ENCODE data around the gene FYN. TPM values are rescaled to one million over a fixed set of nuclear protein-coding genes. Genes with fewer than 3 reads are reported as not detected.

The FYN gene
- total and polyA plus RNA-seq, 9 of the 15 experiments (the other 6 are each of a cell fraction or from before 2014, with no cell fraction given) = 2.9 to 22.1 (median 11.4) TPM

- Histone ChIP-seq H3K9me3 (replicated peaks; ENCODE audit: control insufficient read depth, insufficient read depth, low read depth, low read length) (no peaks in the 10 kb centered on the region), H4K20me1 (replicated peaks; ENCODE audit: control insufficient read depth, insufficient read depth, low read length) (no peaks in the 10 kb centered on the region), H3K27me3 (ENCODE audit: control insufficient read depth in 2 of 2, insufficient read depth in 2 of 2, low read length in 2 of 2) (peaks cover 0 to 6% of the 10 kb centered on the region in 2 experiments; a peak in 3 of 5 replicates), H3K9ac (ENCODE audit: insufficient read depth in 1 of 2, low read depth in 2 of 2, low read length in 2 of 2) (no peak overlapping the region), H3K4me1 (replicated peaks in 1 of 2; ENCODE audit: control insufficient read depth in 2 of 2, insufficient read depth in 2 of 2, low read length in 2 of 2) (no peaks in the 10 kb centered on the region), H3K27ac (ENCODE audit: extremely low read depth, low read depth, low read length) (no peak overlapping the region), H2AFZ (ENCODE audit: low read depth, low read length) (no peak overlapping the region), H3K9me1 (ENCODE audit: control insufficient read depth, insufficient read depth, low read length) (no peaks in the 10 kb centered on the region), H3K36me3 (ENCODE audit: control insufficient read depth, insufficient read depth, low read length) (no peaks in the 10 kb centered on the region), H3K4me2 (ENCODE audit: insufficient read depth, low read length) (no peak overlapping the region), H3K79me2 (ENCODE audit: control insufficient read depth, insufficient read depth, low read length) (no peaks in the 10 kb centered on the region), H3K4me3 (no peak overlapping the region)
- in situ Hi-C loops (cut with MboI) (loop anchor here (10.0 to 25.0 kb wide), 2 partner anchors 444 to 611 kb away; no protein-coding TSS in a partner anchor), intact Hi-C loops (cut with micrococcal nuclease) (no loop called here)
- no peak for FAIRE-seq
- BruUV-seq (replicated peaks) = no TSS peak
- WGBS (ENCODE audit: insufficient coverage, low coverage, missing lambda C conversion rate) = 14% methylated on average over 3 of the region's 3 CpGs
- no peak for DNase-seq (ENCODE audit: extremely low read depth in 1 of 4, low spot score in 3 of 4)
- TF ChIP-seq NR4A1 (CRISPR knock-in tag; IDR thresholded peaks at IDR 0.05) (no peak), NR4A1 (tag; IDR thresholded peaks at IDR 0.05) (no peak), C11orf30 (IDR thresholded peaks at IDR 0.05; ENCODE audit: low read depth) (peak; percentile 28; the same call in 1 of the 2 replicates), POLR2G (IDR thresholded peaks at IDR 0.05; ENCODE audit: low read depth, low read length) (no peak), ZNF316 (IDR thresholded peaks at IDR 0.05) (peak; percentile 57), ZNF134 (CRISPR knock-in tag; conservative IDR thresholded peaks at IDR 0.05) (no peak), PCBP2 (IDR thresholded peaks at IDR 0.05; ENCODE audit: low read depth, low read length, poor library complexity, severe bottlenecking) (no peak), ARNT (IDR thresholded peaks at IDR 0.05) (no peak), ZNF311 (CRISPR knock-in tag; IDR thresholded peaks at IDR 0.05) (no peak), KDM1A (IDR thresholded peaks at IDR 0.05) (no peak), ZNF75A (CRISPR knock-in tag; IDR thresholded peaks at IDR 0.05) (no peak), NCOR1 (IDR thresholded peaks at IDR 0.05) (no peak), BCL6 (CRISPR knock-in tag; IDR thresholded peaks at IDR 0.05) (no peak)
- no peak for ATAC-seq
- CTCF ChIA-PET (ENCODE audit: low intra/inter-chr PET ratio) = no interaction called here
- POLR2A ChIA-PET = no interaction called here
Measured at GRCh38 chr6:111701146-111701545, 172.1 kb downstream of the FYN start.

All from K562 (cell line).